Measurements from ENCODE around the gene ARMCX6. TPM values are rescaled to one million over a fixed set of nuclear protein-coding genes. Genes with fewer than 3 reads are reported as not detected.

Gene ARMCX6
- total and polyA plus RNA-seq, 2 donors (not counting 1 experiment from before 2014, with no cell fraction given): 32.9 to 94.6 TPM

GRCh38 chrX:101658661-101659491, 41.1 kb upstream of the ARMCX6 start:
- peak overlapping the region; percentile 55 for H2AFZ ChIP-seq (ENCODE audit: low read length)
- no peaks in the 10 kb centered on the region for H3K27me3 ChIP-seq (ENCODE audit: control insufficient read depth, insufficient read depth, low read length)
- H3K27ac ChIP-seq (ENCODE audit: insufficient read depth, low read length): no peak overlapping the region
- H3K36me3 ChIP-seq (ENCODE audit: control insufficient read depth, insufficient read depth, low read length): peaks cover 3% of the 10 kb centered on the region
- H4K20me1 ChIP-seq (ENCODE audit: control insufficient read depth, extremely low read depth, insufficient read depth, low read length): no peaks in the 10 kb centered on the region
- peak overlapping the region; percentile 40 for H3K4me2 ChIP-seq (ENCODE audit: extremely low read depth, insufficient read depth, low read length)
- peak; percentile 40 to 48 for DNase-seq (ENCODE audit: low read depth in 2 of 2)
- no peaks in the 10 kb centered on the region for H3K9me3 ChIP-seq (ENCODE audit: control insufficient read depth, insufficient read depth, low read depth, low read length)
- TF ChIP-seq, protein P1, sequence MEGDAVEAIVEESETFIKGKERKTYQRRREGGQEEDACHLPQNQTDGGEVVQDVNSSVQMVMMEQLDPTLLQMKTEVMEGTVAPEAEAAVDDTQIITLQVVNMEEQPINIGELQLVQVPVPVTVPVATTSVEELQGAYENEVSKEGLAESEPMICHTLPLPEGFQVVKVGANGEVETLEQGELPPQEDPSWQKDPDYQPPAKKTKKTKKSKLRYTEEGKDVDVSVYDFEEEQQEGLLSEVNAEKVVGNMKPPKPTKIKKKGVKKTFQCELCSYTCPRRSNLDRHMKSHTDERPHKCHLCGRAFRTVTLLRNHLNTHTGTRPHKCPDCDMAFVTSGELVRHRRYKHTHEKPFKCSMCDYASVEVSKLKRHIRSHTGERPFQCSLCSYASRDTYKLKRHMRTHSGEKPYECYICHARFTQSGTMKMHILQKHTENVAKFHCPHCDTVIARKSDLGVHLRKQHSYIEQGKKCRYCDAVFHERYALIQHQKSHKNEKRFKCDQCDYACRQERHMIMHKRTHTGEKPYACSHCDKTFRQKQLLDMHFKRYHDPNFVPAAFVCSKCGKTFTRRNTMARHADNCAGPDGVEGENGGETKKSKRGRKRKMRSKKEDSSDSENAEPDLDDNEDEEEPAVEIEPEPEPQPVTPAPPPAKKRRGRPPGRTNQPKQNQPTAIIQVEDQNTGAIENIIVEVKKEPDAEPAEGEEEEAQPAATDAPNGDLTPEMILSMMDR (conservative IDR thresholded peaks at IDR 0.05 in 1 of 2, IDR thresholded peaks at IDR 0.05 in 1 of 2; ENCODE audit: low read depth in 1 of 2, low read length in 2 of 2): no peak
- TF ChIP-seq EZH2 (IDR thresholded peaks at IDR 0.05; ENCODE audit: low read length, missing control alignments): no peak
- peak overlapping the region; percentile 58 to 67 (median 66) for H3K4me3 ChIP-seq (replicated peaks in 1 of 4; ENCODE audit: control extremely low read depth in 1 of 4, insufficient read depth in 1 of 4, low read depth in 3 of 4, low read length in 4 of 4)
- H3K9ac ChIP-seq (ENCODE audit: insufficient read depth, low read length): peak overlapping the region; percentile 46
- H3K4me1 ChIP-seq (ENCODE audit: control insufficient read depth, extremely low read depth, insufficient read depth, low read length): no peaks in the 10 kb centered on the region
- H3K79me2 ChIP-seq (ENCODE audit: control insufficient read depth, insufficient read depth, low read length): no peaks in the 10 kb centered on the region

- H3K36me3 ChIP-seq (ENCODE audit: control insufficient read depth, insufficient read depth, low read length): peaks cover 3% of the 10 kb centered on the region
- no peak overlapping the region for H3K9ac ChIP-seq (ENCODE audit: insufficient read depth, low read length)
- H3K4me3 ChIP-seq (replicated peaks in 1 of 4; ENCODE audit: control extremely low read depth in 1 of 4, insufficient read depth in 1 of 4, low read depth in 3 of 4, low read length in 4 of 4): no peak overlapping the region
- H3K9me3 ChIP-seq (ENCODE audit: control insufficient read depth, insufficient read depth, low read depth, low read length): no peaks in the 10 kb centered on the region
- H3K27ac ChIP-seq (ENCODE audit: insufficient read depth, low read length): no peak overlapping the region
- no peak for TF ChIP-seq EZH2 (IDR thresholded peaks at IDR 0.05; ENCODE audit: low read length, missing control alignments)
- TF ChIP-seq, protein P1 (conservative IDR thresholded peaks at IDR 0.05 in 1 of 2, IDR thresholded peaks at IDR 0.05 in 1 of 2; ENCODE audit: low read depth in 1 of 2, low read length in 2 of 2): no peak
- no peaks in the 10 kb centered on the region for H3K4me1 ChIP-seq (ENCODE audit: control insufficient read depth, extremely low read depth, insufficient read depth, low read length)
- H3K27me3 ChIP-seq (ENCODE audit: control insufficient read depth, insufficient read depth, low read length): no peaks in the 10 kb centered on the region
- DNase-seq (ENCODE audit: low read depth in 2 of 2): no peak
- H4K20me1 ChIP-seq (ENCODE audit: control insufficient read depth, extremely low read depth, insufficient read depth, low read length): no peaks in the 10 kb centered on the region
- no peak overlapping the region for H2AFZ ChIP-seq (ENCODE audit: low read length)
- H3K4me2 ChIP-seq (ENCODE audit: extremely low read depth, insufficient read depth, low read length): no peak overlapping the region
- no peaks in the 10 kb centered on the region for H3K79me2 ChIP-seq (ENCODE audit: control insufficient read depth, insufficient read depth, low read length)
Measured at GRCh38 chrX:101657495-101657894, 39.7 kb upstream of the ARMCX6 start.

DNA sequence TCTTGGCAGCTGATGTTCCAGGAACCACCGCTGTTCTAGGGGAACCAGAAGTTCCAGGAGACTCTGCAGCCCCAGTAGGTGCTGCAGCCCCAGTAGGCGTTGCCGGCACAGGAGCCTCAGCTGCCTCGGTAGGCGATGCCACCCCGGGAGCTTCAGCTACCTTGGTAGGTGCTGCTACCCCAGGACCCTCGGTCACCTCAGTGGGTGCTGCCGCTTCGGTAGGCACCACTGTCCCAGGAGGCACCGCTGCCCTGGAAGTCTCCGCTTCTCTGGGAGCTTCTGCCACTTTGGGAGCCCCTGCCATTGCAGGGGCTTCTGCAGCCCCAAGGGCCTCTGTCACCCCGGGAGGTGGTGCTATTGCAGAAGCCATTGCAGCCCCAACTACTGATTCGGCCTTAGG, 39.0 kb upstream of the ARMCX6 start:
- Histone ChIP-seq H3K9me3 (ENCODE audit: control insufficient read depth, insufficient read depth, low read depth, low read length) (no peaks in the 10 kb centered on the region), H3K4me1 (ENCODE audit: control insufficient read depth, extremely low read depth, insufficient read depth, low read length) (no peaks in the 10 kb centered on the region), H3K9ac (ENCODE audit: insufficient read depth, low read length) (no peak overlapping the region), H3K27me3 (ENCODE audit: control insufficient read depth, insufficient read depth, low read length) (no peaks in the 10 kb centered on the region), H2AFZ (ENCODE audit: low read length) (no peak overlapping the region), H4K20me1 (ENCODE audit: control insufficient read depth, extremely low read depth, insufficient read depth, low read length) (no peaks in the 10 kb centered on the region), H3K36me3 (ENCODE audit: control insufficient read depth, insufficient read depth, low read length) (peaks cover 3% of the 10 kb centered on the region), H3K4me2 (ENCODE audit: extremely low read depth, insufficient read depth, low read length) (no peak overlapping the region), H3K79me2 (ENCODE audit: control insufficient read depth, insufficient read depth, low read length) (no peaks in the 10 kb centered on the region), H3K27ac (ENCODE audit: insufficient read depth, low read length) (no peak overlapping the region), H3K4me3 (replicated peaks in 1 of 4; ENCODE audit: control extremely low read depth in 1 of 4, insufficient read depth in 1 of 4, low read depth in 3 of 4, low read length in 4 of 4) (no peak overlapping the region)
- TF ChIP-seq, protein P1 (conservative IDR thresholded peaks at IDR 0.05 in 1 of 2, IDR thresholded peaks at IDR 0.05 in 1 of 2; ENCODE audit: low read depth in 1 of 2, low read length in 2 of 2): no peak
- TF ChIP-seq EZH2 (IDR thresholded peaks at IDR 0.05; ENCODE audit: low read length, missing control alignments): no peak
- no peak for DNase-seq (ENCODE audit: low read depth in 2 of 2)
